Endodermal cell (in vitro differentiated cells): ENCODE data around the gene LAMA2. TPM values are rescaled to one million over a fixed set of nuclear protein-coding genes. Genes with fewer than 3 reads are reported as not detected.

Experiments
- DNase-seq: peaks from one replicate; pipeline ENCODE4 v3.0.0-alpha.2; 2017
- H3K27ac ChIP-seq: 2 replicates; pipeline ENCODE4 v1.5.1; 2013; ENCODE audit warnings: mild to moderate bottlenecking, low read depth, low read length, moderate library complexity
- H3K27me3 ChIP-seq: 2 replicates; pipeline ENCODE4 v1.6.1; 2013; ENCODE audit warnings: mild to moderate bottlenecking, low read length, moderate library complexity; ENCODE audit not compliant: insufficient read depth, control insufficient read depth, poor library complexity, severe bottlenecking
- H3K36me3 ChIP-seq: 2 replicates; pipeline ENCODE4 v1.7.0; 2013; ENCODE audit warnings: mild to moderate bottlenecking, low read length, moderate library complexity; ENCODE audit not compliant: control insufficient read depth, insufficient read depth
- H3K4me1 ChIP-seq: one replicate; pipeline ENCODE4 v1.7.0; 2013; ENCODE audit warnings: low read length; ENCODE audit not compliant: control insufficient read depth, insufficient read depth
- H3K4me3 ChIP-seq: 2 replicates; pipeline ENCODE4 v1.5.1; 2013; ENCODE audit warnings: mild to moderate bottlenecking, low read length, moderate library complexity
- H3K9ac ChIP-seq: 2 replicates; pipeline ENCODE4 v1.6.1; 2013; ENCODE audit warnings: mild to moderate bottlenecking, low read length, moderate library complexity; ENCODE audit not compliant: poor library complexity, severe bottlenecking; ENCODE audit errors: extremely low read depth
- H3K9me3 ChIP-seq: 2 replicates; pipeline ENCODE4 v1.6.1; 2013; ENCODE audit warnings: mild to moderate bottlenecking, low read length, moderate library complexity; ENCODE audit not compliant: control insufficient read depth
- H3K27ac Mint-ChIP-seq: 2 replicates; pipeline ENCODE4 v1.8.0; 2020; ENCODE audit warnings: mixed read lengths
- H3K27me3 Mint-ChIP-seq: 2 replicates; pipeline ENCODE4 v1.8.0; 2021; ENCODE audit warnings: mild to moderate bottlenecking, mixed read lengths; ENCODE audit not compliant: insufficient read depth
- H3K36me3 Mint-ChIP-seq: 2 replicates; pipeline ENCODE4 v1.8.0; 2020; ENCODE audit warnings: low read depth, mixed read lengths
- H3K4me1 Mint-ChIP-seq: 2 replicates; pipeline ENCODE4 v1.8.0; 2020; ENCODE audit warnings: mixed read lengths
- H3K4me3 Mint-ChIP-seq: 2 replicates; pipeline ENCODE4 v1.8.0; 2020; ENCODE audit warnings: mild to moderate bottlenecking, moderate library complexity, mixed read lengths
- H3K9me3 Mint-ChIP-seq: 2 replicates; pipeline ENCODE4 v1.8.0; 2020; ENCODE audit warnings: mild to moderate bottlenecking, mixed read lengths
- WGBS, 2 experiments: methylation state at CpG; one replicate each; pipeline versions ENCODE4 v1.1.5 to v1.1.7; 2013; ENCODE audit warnings: missing lambda C conversion rate in 2 of 2, mixed read lengths in 1 of 2; ENCODE audit not compliant: insufficient coverage in 1 of 2, insufficient read length in 1 of 2; 5-methylcytosine and 5-hydroxymethylcytosine counted together
- total RNA-seq, 2 donors: library from RNA; stranded (reverse); fragmentation: NEBNext Ultra II Directional in 1 of 2; extraction: Animal tissue kit (Norgen Biotek cat#: 25700) in 1 of 2; gene quantifications; 2 replicates in 1 of 2; 3 replicates in 1 of 2; pipeline ENCODE4 v1.2.1, GENCODE V29; 2021
- TF ChIP-seq, protein P1 (sequence below): fragments of 200-600 bp; sonication (generic); conservative IDR thresholded peaks from 2 replicates; pipeline ENCODE4 v1.5.0; 2021; ENCODE audit warnings: antibody characterized with exemption, mild to moderate bottlenecking

LAMA2 gene
- total RNA-seq, 2 donors from 2014 or later: 2.3 to 4.1 TPM

DNA sequence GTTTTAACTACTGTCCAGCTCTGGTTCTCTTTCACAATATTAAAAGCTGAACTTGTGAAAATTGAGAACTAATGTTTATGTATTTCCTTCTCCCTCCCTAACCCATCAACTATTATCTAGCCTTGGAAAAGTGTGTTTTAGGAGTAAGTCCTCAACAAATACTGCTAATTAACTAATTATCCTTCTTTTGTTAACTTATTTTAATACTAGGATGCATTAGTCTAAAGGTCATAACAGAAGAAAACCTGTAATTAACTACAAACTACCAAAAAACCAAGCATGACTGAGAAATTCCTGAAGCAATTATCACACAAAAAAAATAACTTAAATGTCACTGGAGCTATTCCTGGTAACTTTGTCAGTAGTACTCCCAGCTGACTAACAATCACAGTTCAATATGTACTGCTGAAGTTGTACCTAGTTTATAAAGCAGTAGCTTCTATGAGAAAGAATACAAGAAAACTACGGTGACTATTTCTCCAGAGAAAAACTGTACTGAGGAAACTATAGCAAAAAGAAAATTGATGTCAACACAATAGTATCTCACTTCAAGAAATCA lies 301.9 kb downstream of the LAMA2 start:
- H3K27me3 Mint-ChIP-seq: no peaks in the 10 kb centered on the region

DNA sequence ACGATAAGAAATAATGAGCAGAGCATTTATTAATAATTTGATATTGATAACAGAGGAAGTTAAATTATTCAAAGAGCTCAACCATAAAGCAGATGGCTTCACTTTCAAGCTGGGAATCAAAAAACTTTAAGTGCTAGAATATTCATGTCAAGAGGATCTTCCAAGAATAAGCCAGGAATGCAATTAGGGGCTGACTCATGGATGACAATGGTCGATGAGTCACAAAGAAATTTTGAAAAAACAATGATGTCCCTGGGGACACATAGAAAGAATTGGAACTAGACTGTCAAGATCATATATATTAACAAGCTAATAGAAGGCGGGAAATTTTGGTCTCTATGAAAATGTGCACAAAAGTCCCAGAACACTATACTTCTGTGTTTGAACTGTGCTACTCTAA lies 304.1 kb downstream of the LAMA2 start:
- Mint-ChIP-seq H3K9me3 (no peaks in the 10 kb centered on the region), H3K27ac (no peak overlapping the region), H3K4me1 (peaks cover 4% of the 10 kb centered on the region), H3K27me3 (no peaks in the 10 kb centered on the region), H3K4me3 (no peak overlapping the region), H3K36me3 (no peaks in the 10 kb centered on the region)
- Histone ChIP-seq H3K9me3 (no peaks in the 10 kb centered on the region), H3K4me3 (no peak overlapping the region), H3K27me3 (no peaks in the 10 kb centered on the region), H3K4me1 (no peaks in the 10 kb centered on the region), H3K36me3 (no peaks in the 10 kb centered on the region), H3K9ac (no peak overlapping the region), H3K27ac (no peak overlapping the region)
- DNase-seq: no peak
- TF ChIP-seq, protein P1, sequence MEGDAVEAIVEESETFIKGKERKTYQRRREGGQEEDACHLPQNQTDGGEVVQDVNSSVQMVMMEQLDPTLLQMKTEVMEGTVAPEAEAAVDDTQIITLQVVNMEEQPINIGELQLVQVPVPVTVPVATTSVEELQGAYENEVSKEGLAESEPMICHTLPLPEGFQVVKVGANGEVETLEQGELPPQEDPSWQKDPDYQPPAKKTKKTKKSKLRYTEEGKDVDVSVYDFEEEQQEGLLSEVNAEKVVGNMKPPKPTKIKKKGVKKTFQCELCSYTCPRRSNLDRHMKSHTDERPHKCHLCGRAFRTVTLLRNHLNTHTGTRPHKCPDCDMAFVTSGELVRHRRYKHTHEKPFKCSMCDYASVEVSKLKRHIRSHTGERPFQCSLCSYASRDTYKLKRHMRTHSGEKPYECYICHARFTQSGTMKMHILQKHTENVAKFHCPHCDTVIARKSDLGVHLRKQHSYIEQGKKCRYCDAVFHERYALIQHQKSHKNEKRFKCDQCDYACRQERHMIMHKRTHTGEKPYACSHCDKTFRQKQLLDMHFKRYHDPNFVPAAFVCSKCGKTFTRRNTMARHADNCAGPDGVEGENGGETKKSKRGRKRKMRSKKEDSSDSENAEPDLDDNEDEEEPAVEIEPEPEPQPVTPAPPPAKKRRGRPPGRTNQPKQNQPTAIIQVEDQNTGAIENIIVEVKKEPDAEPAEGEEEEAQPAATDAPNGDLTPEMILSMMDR: no peak
- 56 to 87% methylated on average over 1 to 2 of the region's 3 CpGs for WGBS, 2 experiments

More for the DNA sequence above, 301.9 kb downstream of the LAMA2 start:
- Histone ChIP-seq H3K27ac (no peak overlapping the region), H3K9ac (no peak overlapping the region), H3K4me1 (no peaks in the 10 kb centered on the region), H3K27me3 (no peaks in the 10 kb centered on the region), H3K4me3 (no peak overlapping the region), H3K36me3 (no peaks in the 10 kb centered on the region), H3K9me3 (no peaks in the 10 kb centered on the region)
- Mint-ChIP-seq H3K36me3 (no peaks in the 10 kb centered on the region), H3K4me1 (peaks cover 4% of the 10 kb centered on the region), H3K27ac (peak overlapping the region; percentile 9), H3K4me3 (no peak overlapping the region), H3K9me3 (no peaks in the 10 kb centered on the region)
- no peak for DNase-seq
- TF ChIP-seq, protein P1: no peak
- 88% methylated on average over 1 of the region's 1 CpG; no CpG with 5 or more reads in 1 of the 2 experiments for WGBS, 2 experiments

DNA sequence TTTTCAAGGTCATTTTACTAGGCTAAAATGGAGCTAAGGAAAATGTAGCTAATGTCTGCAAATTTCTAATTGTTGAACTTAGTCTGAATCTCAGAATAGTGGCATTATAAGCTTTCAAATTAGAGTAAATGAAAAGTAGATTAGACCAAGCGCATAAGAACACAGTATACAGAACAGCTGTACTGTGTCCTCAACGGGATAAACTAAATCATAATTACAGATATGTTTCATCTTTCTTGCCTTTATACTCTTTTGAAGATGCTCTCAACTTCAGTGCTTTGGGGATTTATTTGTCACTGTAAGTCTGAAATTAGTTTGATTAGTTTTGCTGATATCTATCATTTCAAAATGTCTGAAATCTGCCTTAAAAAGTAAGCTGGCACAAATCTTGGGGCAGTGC lies 305.4 kb downstream of the LAMA2 start:
- H3K4me3 ChIP-seq: no peak overlapping the region
- Mint-ChIP-seq H3K4me1 (peaks cover 4% of the 10 kb centered on the region), H3K27ac (no peak overlapping the region), H3K36me3 (no peaks in the 10 kb centered on the region), H3K27me3 (no peaks in the 10 kb centered on the region), H3K4me3 (no peak overlapping the region), H3K9me3 (no peaks in the 10 kb centered on the region)
- H3K36me3 ChIP-seq: no peaks in the 10 kb centered on the region
- H3K9me3 ChIP-seq: no peaks in the 10 kb centered on the region
- no peaks in the 10 kb centered on the region for H3K27me3 ChIP-seq
- H3K4me1 ChIP-seq: no peaks in the 10 kb centered on the region
- WGBS, 2 experiments: 88 to 100% methylated on average over 2 of the region's 2 CpGs
- no peak for DNase-seq
- H3K27ac ChIP-seq: no peak overlapping the region
- TF ChIP-seq, protein P1: no peak
- no peak overlapping the region for H3K9ac ChIP-seq
